HepG2 (cell line): ENCODE measurements around the gene PCSK6. TPM values are rescaled to one million over a fixed set of nuclear protein-coding genes. Genes with fewer than 3 reads are reported as not detected.

ENCODE experiments used
- ATAC-seq: fragments of 200-7000 bp; cut with Tn5 transposase; 3 replicates; pipeline ENCODE4 v1.9.1; 2020; ENCODE audit warnings: mild to moderate bottlenecking, moderate library complexity
- BruUV-seq: library from RNA; stranded (reverse); fragments of 400-500 nt; replicated peaks from 2 replicates; lab custom pipeline; 2021; lab: Mats Ljungman, UMichigan
- CTCF ChIA-PET: fragments of 300-600 bp; formaldehyde crosslinking; extraction: SDS; loops from one replicate; lab custom pipeline; 2021; ENCODE audit warnings: low total read pairs, inconsistent platforms, low intra/inter-chr PET ratio; lab: Yijun Ruan, JAX
- POLR2A ChIA-PET: fragments of 350-600 bp; sonication (Branson Sonifier 250); formaldehyde crosslinking; loops from one replicate; lab custom pipeline; 2020; ENCODE audit warnings: antibody characterized with exemption, inconsistent platforms; lab: Yijun Ruan, JAX
- DNase-seq: peaks from one replicate; pipeline ENCODE4 v3.0.0-alpha.2; 2015; ENCODE audit warnings: low spot score
- FAIRE-seq: peaks from 3 replicates; lab custom pipeline; 2011; peaks lifted over from hg19 to GRCh38; lab: Jason Lieb, UNC
- H2AFZ ChIP-seq: one replicate; pipeline ENCODE4 v1.6.1; 2011; ENCODE audit warnings: low read length, inconsistent platforms
- H3K27ac ChIP-seq: fragments of 300-600 bp; 3 replicates; pipeline ENCODE4 v1.8.0; 2011; ENCODE audit warnings: mixed run types, mild to moderate bottlenecking, mixed read lengths, low read length, inconsistent platforms; ENCODE audit not compliant: insufficient read depth; ENCODE audit errors: extremely low read length
- H3K27me3 ChIP-seq, 2 experiments: fragments of 200-600 bp in 1 of 2; 2 replicates in 1 of 2; 3 replicates in 1 of 2; pipeline versions ENCODE4 v1.6.0 to v1.8.0; 2011; ENCODE audit warnings: low read length in 2 of 2, mild to moderate bottlenecking in 2 of 2, moderate library complexity in 2 of 2, inconsistent platforms in 1 of 2; ENCODE audit not compliant: insufficient read depth in 2 of 2, control insufficient read depth in 1 of 2
- H3K36me3 ChIP-seq, 2 experiments: fragments of 200-600 bp in 1 of 2; replicated peaks in 1 of 2; 2 replicates in 1 of 2; 3 replicates in 1 of 2; pipeline versions ENCODE4 v1.5.1 to v1.8.0; 2011; ENCODE audit warnings: low read length in 2 of 2, inconsistent platforms in 1 of 2; ENCODE audit not compliant: insufficient read depth in 2 of 2, control insufficient read depth in 1 of 2
- H3K4me1 ChIP-seq: 2 replicates; pipeline ENCODE4 v1.5.1; 2012; ENCODE audit warnings: low read length, inconsistent platforms; ENCODE audit not compliant: insufficient read depth
- H3K4me2 ChIP-seq: 2 replicates; pipeline ENCODE4 v1.6.0; 2011; ENCODE audit warnings: low read depth, low read length, inconsistent platforms
- H3K4me3 ChIP-seq, 3 experiments: fragments of 200-600 bp in 1 of 3; sonication (generic), shearing (Covaris generic) in 1 of 3; replicated peaks in 1 of 3; 2 replicates each; pipeline ENCODE4 v1.5.1; 2011 to 2016; ENCODE audit warnings: low read length in 3 of 3, inconsistent platforms in 2 of 3, low read depth in 2 of 3, mild to moderate bottlenecking in 2 of 3, control low read depth in 1 of 3, mixed read lengths in 1 of 3; ENCODE audit not compliant: insufficient read depth in 1 of 3
- H3K79me2 ChIP-seq: one replicate; pipeline ENCODE4 v1.6.1; 2011; ENCODE audit warnings: low read length, inconsistent platforms; ENCODE audit not compliant: insufficient read depth
- H3K9ac ChIP-seq: 2 replicates; pipeline ENCODE4 v1.6.0; 2011; ENCODE audit warnings: mild to moderate bottlenecking, low read depth, low read length, inconsistent platforms; ENCODE audit not compliant: insufficient read depth
- H3K9me3 ChIP-seq: 2 replicates; pipeline ENCODE4 v1.5.1; 2012; ENCODE audit warnings: mild to moderate bottlenecking, low read length
- H4K20me1 ChIP-seq: 2 replicates; pipeline ENCODE4 v1.6.0; 2011; ENCODE audit warnings: inconsistent platforms, mild to moderate bottlenecking, low read length, moderate library complexity; ENCODE audit not compliant: insufficient read depth
- ADNP ChIP-seq: sonication (generic); formaldehyde crosslinking; IDR thresholded peaks from 2 replicates; pipeline ENCODE4 v1.4.0; 2020; ENCODE audit warnings: missing genetic modification reagents
- CHD2 ChIP-seq: IDR thresholded peaks from 2 replicates; pipeline ENCODE4 v1.6.1; 2011; ENCODE audit warnings: low read depth, low read length, improper control_type of control experiment
- EEA1 ChIP-seq: sonication (generic); formaldehyde crosslinking; IDR thresholded peaks from 2 replicates; pipeline ENCODE4 v1.5.1; 2020; ENCODE audit warnings: mild to moderate bottlenecking, missing genetic modification reagents, borderline replicate concordance
- ELF3 ChIP-seq: IDR thresholded peaks from 2 replicates; pipeline ENCODE4 v1.6.1; 2016; ENCODE audit warnings: missing genetic modification reagents, missing compliant biosample characterization
- MBD4 ChIP-seq: IDR thresholded peaks from 2 replicates; pipeline ENCODE4 v1.6.1; 2012; ENCODE audit warnings: low read length, inconsistent platforms, borderline replicate concordance
- NPAS2 ChIP-seq: sonication (generic); formaldehyde crosslinking; IDR thresholded peaks from 2 replicates; pipeline ENCODE4 v1.8.0; 2022; ENCODE audit warnings: mild to moderate bottlenecking, missing genetic modification reagents, borderline replicate concordance
- SALL1 ChIP-seq: sonication (generic); formaldehyde crosslinking; IDR thresholded peaks from 2 replicates; pipeline ENCODE4 v1.8.0; 2022; ENCODE audit warnings: mild to moderate bottlenecking, missing genetic modification reagents
- SIX1 ChIP-seq: sonication (generic); formaldehyde crosslinking; IDR thresholded peaks from 2 replicates; pipeline ENCODE4 v1.4.0; 2020; ENCODE audit warnings: missing genetic modification reagents, borderline replicate concordance
- TARDBP ChIP-seq: sonication (generic); formaldehyde crosslinking; IDR thresholded peaks from 2 replicates; pipeline ENCODE4 v1.8.0; 2022; ENCODE audit warnings: mild to moderate bottlenecking, missing genetic modification reagents
- ZNF205 ChIP-seq: IDR thresholded peaks from 2 replicates; pipeline ENCODE4 v1.6.1; 2018; ENCODE audit warnings: missing biosample characterization, missing genetic modification reagents
- ZNF451 ChIP-seq: sonication (generic); formaldehyde crosslinking; IDR thresholded peaks from 2 replicates; pipeline ENCODE4 v1.5.0; 2020; ENCODE audit warnings: mild to moderate bottlenecking, missing genetic modification reagents
- ZNF558 ChIP-seq: sonication (generic); formaldehyde crosslinking; IDR thresholded peaks from 2 replicates; pipeline ENCODE4 v1.9.0; 2022; ENCODE audit warnings: mild to moderate bottlenecking, missing genetic modification reagents, borderline replicate concordance
- ZNF713 ChIP-seq: sonication (generic); formaldehyde crosslinking; IDR thresholded peaks from 2 replicates; pipeline ENCODE4 v1.4.0; 2020; ENCODE audit warnings: mild to moderate bottlenecking, missing genetic modification reagents
- ZNF749 ChIP-seq: sonication (generic); formaldehyde crosslinking; IDR thresholded peaks from 2 replicates; pipeline ENCODE4 v1.8.0; 2022; ENCODE audit warnings: mild to moderate bottlenecking, missing genetic modification reagents, moderate library complexity, borderline replicate concordance
- ZNF841 ChIP-seq: sonication (generic); formaldehyde crosslinking; IDR thresholded peaks from 2 replicates; pipeline ENCODE4 v1.8.1; 2023; ENCODE audit warnings: missing genetic modification reagents, borderline replicate concordance
- WGBS: methylation state at CpG from one replicate; pipeline ENCODE4 v1.1.6; 2017; ENCODE audit warnings: low lambda C conversion rate; 5-methylcytosine and 5-hydroxymethylcytosine counted together
- in situ Hi-C: cut with HindIII; loops from 2 replicates; pipeline ENCODE4 v1.10.0; 2017; ENCODE audit warnings: low pct_unique_long_range_greater_than_20kb; ENCODE audit not compliant: extremely low pct_ligation_motif_present
- intact Hi-C: fragments of 100-400 bp; cut with micrococcal nuclease; formaldehyde crosslinking; loops from one replicate; pipeline ENCODE4 v1.10.0; 2022; ENCODE audit not compliant: unreplicated experiment
- polyA plus RNA-seq, 8 experiments: library from polyadenylated mRNA; depleted of rRNA in 3 of 8; stranded (reverse) in 7 of 8; unstranded in 1 of 8; fragments of >200 nt; fragmentation: Illumina TruSeq in 4 of 8; extraction: Trizol in 4 of 8; gene quantifications; 2 replicates each; pipeline versions ENCODE4 v1.2.1 to v1.2.3, GENCODE V29; 2011 to 2016; ENCODE audit warnings: low read depth in 4 of 8, missing spikeins in 1 of 8, mixed read lengths in 1 of 8; ENCODE audit not compliant: insufficient read depth in 1 of 8
- total RNA-seq, 5 experiments: library from RNA; depleted of rRNA; stranded (reverse); fragments of >200 nt; fragmentation: Illumina TruSeq; extraction: Trizol; gene quantifications; 2 replicates each; pipeline ENCODE4 v1.2.3, GENCODE V29; 2016; ENCODE audit warnings: low read depth in 1 of 5
- TF ChIP-seq, protein P1 (sequence below): sonication (generic); formaldehyde crosslinking; IDR thresholded peaks from 2 replicates; pipeline ENCODE4 v1.5.0; 2020; ENCODE audit warnings: mild to moderate bottlenecking, missing genetic modification reagents
- TF ChIP-seq, protein P2 (sequence below): sonication (generic); formaldehyde crosslinking; IDR thresholded peaks from 2 replicates; pipeline ENCODE4 v1.8.0; 2022; ENCODE audit warnings: mild to moderate bottlenecking, missing genetic modification reagents; ENCODE audit not compliant: insufficient replicate concordance

Gene PCSK6
- total and polyA plus RNA-seq, 2 of the 13 experiments (the other 11 are each of a cell fraction or from before 2014, with no cell fraction given): 56.5 to 155 TPM

DNA sequence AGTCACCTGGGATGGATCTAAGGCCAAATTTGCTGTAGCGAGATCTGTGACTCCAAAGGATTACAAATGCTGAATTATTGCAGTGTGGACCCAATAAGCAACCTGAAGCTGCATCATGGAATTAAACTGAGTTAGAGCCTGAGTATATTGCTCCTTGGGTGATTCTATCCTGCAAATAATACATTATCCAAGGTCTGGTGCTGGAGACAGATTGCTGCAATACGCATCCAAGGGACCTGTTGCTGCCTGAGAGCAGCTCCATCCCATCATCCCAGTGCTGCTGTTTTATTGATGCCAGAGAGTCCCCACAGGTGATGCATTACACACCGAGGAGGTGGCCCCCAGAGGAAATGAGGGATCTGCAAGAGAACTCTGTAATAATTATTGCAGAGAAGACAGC is 31.6 kb upstream of the PCSK6 start:
- no peaks in the 10 kb centered on the region for H3K27me3 ChIP-seq
- no peak overlapping the region for H3K27ac ChIP-seq
- no peaks in the 10 kb centered on the region for H3K79me2 ChIP-seq
- peaks cover 25% of the 10 kb centered on the region for H3K9me3 ChIP-seq
- DNase-seq (no peak), ATAC-seq (no peak), FAIRE-seq (no peak)
- WGBS: 90% methylated on average over 3 of the region's 3 CpGs
- no peaks in the 10 kb centered on the region for H4K20me1 ChIP-seq
- H3K4me1 ChIP-seq: peaks cover 52% of the 10 kb centered on the region
- H3K4me2 ChIP-seq: no peak overlapping the region
- POLR2A ChIA-PET: no interaction called here
- no TSS peak for BruUV-seq
- intact Hi-C loops (no loop called here), in situ Hi-C loops (no loop called here)
- H3K36me3 ChIP-seq: no peaks in the 10 kb centered on the region
- CTCF ChIA-PET: no interaction called here
- H2AFZ ChIP-seq: no peak overlapping the region
- TF ChIP-seq EEA1 (CRISPR knock-in tag): no peak
- TF ChIP-seq CHD2: no peak
- TF ChIP-seq ADNP: no peak
- TF ChIP-seq ZNF749 (CRISPR knock-in tag): no peak
- TF ChIP-seq ZNF841: no peak
- TF ChIP-seq NPAS2 (CRISPR knock-in tag): no peak
- TF ChIP-seq ZNF205 (CRISPR knock-in tag): no peak
- TF ChIP-seq MBD4: no peak
- no peak for TF ChIP-seq ELF3 (CRISPR knock-in tag)
- TF ChIP-seq ZNF451 (CRISPR knock-in tag): no peak
- H3K9ac ChIP-seq: no peak overlapping the region
- H3K4me3 ChIP-seq: no peak overlapping the region

DNA sequence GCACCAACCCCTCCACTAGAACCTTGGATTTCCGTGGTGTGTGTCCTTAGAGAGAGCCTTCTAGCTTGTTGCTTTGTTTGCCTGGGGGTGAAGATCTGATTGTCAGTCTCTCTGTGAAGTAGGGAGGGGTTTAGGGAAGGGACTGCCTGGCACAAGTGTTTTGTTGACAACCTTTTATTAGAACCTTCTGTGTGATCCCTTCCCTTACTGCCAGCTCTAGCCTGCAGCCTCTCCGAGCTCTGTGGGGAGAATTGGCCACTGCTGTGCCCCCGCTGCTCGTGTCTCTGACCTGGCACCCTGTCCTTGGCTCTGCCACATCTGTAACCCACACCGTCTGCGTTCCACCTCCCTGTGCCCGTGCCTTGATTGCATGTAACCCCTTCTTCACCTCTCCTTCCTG is 30.9 kb upstream of the PCSK6 start:
- no peak overlapping the region for H3K4me2 ChIP-seq
- no peak overlapping the region for H2AFZ ChIP-seq
- no peak overlapping the region for H3K4me3 ChIP-seq
- FAIRE-seq (no peak), ATAC-seq (no peak), DNase-seq (no peak)
- no peaks in the 10 kb centered on the region for H4K20me1 ChIP-seq
- H3K27me3 ChIP-seq: no peaks in the 10 kb centered on the region
- H3K9ac ChIP-seq: no peak overlapping the region
- CTCF ChIA-PET: no interaction called here
- intact Hi-C loops (loop anchor here (1.0 kb wide), 1 partner anchor 19 kb away; no protein-coding TSS in a partner anchor), in situ Hi-C loops (no loop called here)
- BruUV-seq: no TSS peak
- H3K4me1 ChIP-seq: peaks cover 45% of the 10 kb centered on the region
- POLR2A ChIA-PET: interaction anchor here (0.8 kb wide), 1 partner anchor 8 kb away, joined by 3 read pairs; no protein-coding TSS in a partner anchor
- no peak overlapping the region for H3K27ac ChIP-seq
- WGBS: 79% methylated on average over 7 of the region's 7 CpGs
- H3K79me2 ChIP-seq: no peaks in the 10 kb centered on the region
- H3K9me3 ChIP-seq: peaks cover 29% of the 10 kb centered on the region
- no peaks in the 10 kb centered on the region for H3K36me3 ChIP-seq
- TF ChIP-seq ZNF713 (CRISPR knock-in tag): no peak
- no peak for TF ChIP-seq SALL1 (CRISPR knock-in tag)
- TF ChIP-seq, protein P1, sequence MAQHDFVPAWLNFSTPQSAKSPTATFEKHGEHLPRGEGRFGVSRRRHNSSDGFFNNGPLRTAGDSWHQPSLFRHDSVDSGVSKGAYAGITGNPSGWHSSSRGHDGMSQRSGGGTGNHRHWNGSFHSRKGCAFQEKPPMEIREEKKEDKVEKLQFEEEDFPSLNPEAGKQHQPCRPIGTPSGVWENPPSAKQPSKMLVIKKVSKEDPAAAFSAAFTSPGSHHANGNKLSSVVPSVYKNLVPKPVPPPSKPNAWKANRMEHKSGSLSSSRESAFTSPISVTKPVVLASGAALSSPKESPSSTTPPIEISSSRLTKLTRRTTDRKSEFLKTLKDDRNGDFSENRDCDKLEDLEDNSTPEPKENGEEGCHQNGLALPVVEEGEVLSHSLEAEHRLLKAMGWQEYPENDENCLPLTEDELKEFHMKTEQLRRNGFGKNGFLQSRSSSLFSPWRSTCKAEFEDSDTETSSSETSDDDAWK (CRISPR knock-in tag): no peak
- TF ChIP-seq SIX1 (CRISPR knock-in tag): no peak
- TF ChIP-seq, protein P2, sequence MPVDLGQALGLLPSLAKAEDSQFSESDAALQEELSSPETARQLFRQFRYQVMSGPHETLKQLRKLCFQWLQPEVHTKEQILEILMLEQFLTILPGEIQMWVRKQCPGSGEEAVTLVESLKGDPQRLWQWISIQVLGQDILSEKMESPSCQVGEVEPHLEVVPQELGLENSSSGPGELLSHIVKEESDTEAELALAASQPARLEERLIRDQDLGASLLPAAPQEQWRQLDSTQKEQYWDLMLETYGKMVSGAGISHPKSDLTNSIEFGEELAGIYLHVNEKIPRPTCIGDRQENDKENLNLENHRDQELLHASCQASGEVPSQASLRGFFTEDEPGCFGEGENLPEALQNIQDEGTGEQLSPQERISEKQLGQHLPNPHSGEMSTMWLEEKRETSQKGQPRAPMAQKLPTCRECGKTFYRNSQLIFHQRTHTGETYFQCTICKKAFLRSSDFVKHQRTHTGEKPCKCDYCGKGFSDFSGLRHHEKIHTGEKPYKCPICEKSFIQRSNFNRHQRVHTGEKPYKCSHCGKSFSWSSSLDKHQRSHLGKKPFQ (CRISPR knock-in tag): no peak
- TF ChIP-seq ZNF558: no peak
- TF ChIP-seq TARDBP (CRISPR knock-in tag): no peak
